Measurements from ENCODE around the gene INTS1. TPM values are rescaled to one million over a fixed set of nuclear protein-coding genes. Genes with fewer than 3 reads are reported as not detected.
"Not testable (repeated sequence)": the region's sequence is repeated elsewhere in the genome, so short reads cannot be mapped to it uniquely, and the experiment has no call there.

Gene INTS1
- polyA plus RNA-seq, 1 donor from 2014 or later: 21.1 TPM

DNA sequence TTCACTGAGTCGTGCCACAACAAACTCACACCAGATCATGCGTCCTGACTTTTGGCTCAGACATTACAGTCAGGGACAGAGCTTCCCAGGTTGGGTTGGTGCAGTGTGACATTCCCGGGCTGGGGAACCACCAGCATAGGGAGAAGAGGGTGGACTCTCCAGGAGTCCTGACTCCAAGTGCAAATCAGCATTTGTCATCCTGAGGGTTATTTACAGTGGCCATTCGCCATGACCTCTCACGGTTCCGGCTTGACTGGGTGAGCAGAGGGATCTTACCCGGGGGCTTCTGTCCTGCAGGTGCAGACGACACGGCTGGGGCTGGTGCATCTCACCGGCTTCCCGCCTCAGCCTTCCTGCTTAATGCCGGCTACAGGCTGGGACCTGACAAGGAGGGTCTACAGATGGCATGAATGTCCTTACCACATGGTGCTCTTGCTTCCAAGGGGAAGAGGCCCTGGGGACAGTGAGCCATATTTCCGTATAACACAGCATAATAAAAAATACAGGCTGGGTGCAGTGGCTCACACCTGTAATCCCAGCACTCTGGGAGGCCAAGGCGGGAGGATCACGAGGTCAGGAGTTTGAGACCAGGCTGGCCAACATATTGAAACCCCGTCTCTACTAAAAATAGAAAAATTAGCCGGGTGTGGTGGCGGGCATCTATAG is 12.5 kb upstream of the INTS1 start:
- TF ChIP-seq TAF1 (IDR thresholded peaks at IDR 0.05; ENCODE audit: low read depth) (no peak), POLR2AphosphoS5 (IDR thresholded peaks at IDR 0.05) (no peak), MXI1 (conservative IDR thresholded peaks at IDR 0.05; ENCODE audit: poor library complexity, severe bottlenecking) (no peak), SMC3 (conservative IDR thresholded peaks at IDR 0.05; ENCODE audit: poor library complexity) (no peak), EZH2 (IDR thresholded peaks at IDR 0.05; ENCODE audit: borderline replicate concordance, insufficient read depth, low read length, poor library complexity, severe bottlenecking) (no peak)
- TF ChIP-seq, protein P1, sequence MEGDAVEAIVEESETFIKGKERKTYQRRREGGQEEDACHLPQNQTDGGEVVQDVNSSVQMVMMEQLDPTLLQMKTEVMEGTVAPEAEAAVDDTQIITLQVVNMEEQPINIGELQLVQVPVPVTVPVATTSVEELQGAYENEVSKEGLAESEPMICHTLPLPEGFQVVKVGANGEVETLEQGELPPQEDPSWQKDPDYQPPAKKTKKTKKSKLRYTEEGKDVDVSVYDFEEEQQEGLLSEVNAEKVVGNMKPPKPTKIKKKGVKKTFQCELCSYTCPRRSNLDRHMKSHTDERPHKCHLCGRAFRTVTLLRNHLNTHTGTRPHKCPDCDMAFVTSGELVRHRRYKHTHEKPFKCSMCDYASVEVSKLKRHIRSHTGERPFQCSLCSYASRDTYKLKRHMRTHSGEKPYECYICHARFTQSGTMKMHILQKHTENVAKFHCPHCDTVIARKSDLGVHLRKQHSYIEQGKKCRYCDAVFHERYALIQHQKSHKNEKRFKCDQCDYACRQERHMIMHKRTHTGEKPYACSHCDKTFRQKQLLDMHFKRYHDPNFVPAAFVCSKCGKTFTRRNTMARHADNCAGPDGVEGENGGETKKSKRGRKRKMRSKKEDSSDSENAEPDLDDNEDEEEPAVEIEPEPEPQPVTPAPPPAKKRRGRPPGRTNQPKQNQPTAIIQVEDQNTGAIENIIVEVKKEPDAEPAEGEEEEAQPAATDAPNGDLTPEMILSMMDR (IDR thresholded peaks at IDR 0.05; ENCODE audit: poor library complexity, severe bottlenecking): no peak
- Histone ChIP-seq H3K36me3 (ENCODE audit: insufficient read depth, low read length) (no peaks in the 10 kb centered on the region), H3K27me3 (ENCODE audit: insufficient read depth, low read depth, low read length) (no peaks in the 10 kb centered on the region), H3K9me3 (ENCODE audit: low read length) (no peaks in the 10 kb centered on the region), H3K27ac (ENCODE audit: low read length) (no peak overlapping the region), H3K79me2 (replicated peaks; ENCODE audit: insufficient read depth, low read length) (no peaks in the 10 kb centered on the region), H3K9me2 (ENCODE audit: insufficient read depth, low read length) (no peaks in the 10 kb centered on the region), H4K20me1 (ENCODE audit: insufficient read depth) (no peaks in the 10 kb centered on the region), H3K4me3 (ENCODE audit: low read length) (no peak overlapping the region), H3K9ac (ENCODE audit: low read length) (no peak overlapping the region), H3F3A (ENCODE audit: insufficient read depth, low read length, poor library complexity, severe bottlenecking) (no peaks in the 10 kb centered on the region), H3K4me2 (ENCODE audit: low read length) (no peak overlapping the region), H2AFZ (ENCODE audit: low read depth, low read length) (no peak overlapping the region)

DNA sequence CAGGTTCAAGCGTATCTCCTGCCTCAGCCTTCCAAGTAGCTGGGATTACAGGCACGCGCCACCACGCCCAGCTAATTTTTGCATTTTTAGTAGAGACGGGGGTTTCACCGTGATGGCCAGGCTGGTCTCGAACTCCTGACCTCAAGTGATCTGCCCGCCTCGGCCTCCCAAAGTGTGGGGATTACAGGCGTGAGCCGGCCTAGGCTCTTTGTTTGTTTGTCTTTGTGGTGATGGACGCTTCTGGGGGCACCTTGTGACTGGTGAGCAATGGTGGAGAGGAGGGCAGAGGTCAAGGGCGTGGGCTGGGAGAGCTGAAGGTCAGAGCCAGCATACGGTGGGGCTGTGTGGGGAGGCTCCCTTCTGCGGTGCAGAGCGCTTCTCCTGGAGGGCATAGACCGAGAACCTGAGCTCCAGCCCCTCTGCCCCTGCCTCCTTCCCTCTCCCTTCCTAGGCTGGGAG is 11.3 kb upstream of the INTS1 start:
- not testable (repeated sequence) for H3K4me2 ChIP-seq (ENCODE audit: low read length); H4K20me1 ChIP-seq (ENCODE audit: insufficient read depth); H3K79me2 ChIP-seq (replicated peaks; ENCODE audit: insufficient read depth, low read length); H3K27ac ChIP-seq (ENCODE audit: low read length); H3K9ac ChIP-seq (ENCODE audit: low read length); H3K36me3 ChIP-seq (ENCODE audit: insufficient read depth, low read length); H3K27me3 ChIP-seq (ENCODE audit: insufficient read depth, low read depth, low read length); H2AFZ ChIP-seq (ENCODE audit: low read depth, low read length); H3K4me3 ChIP-seq (ENCODE audit: low read length); H3K9me3 ChIP-seq (ENCODE audit: low read length); H3K9me2 ChIP-seq (ENCODE audit: insufficient read depth, low read length); H3F3A ChIP-seq (ENCODE audit: insufficient read depth, low read length, poor library complexity, severe bottlenecking)

DNA sequence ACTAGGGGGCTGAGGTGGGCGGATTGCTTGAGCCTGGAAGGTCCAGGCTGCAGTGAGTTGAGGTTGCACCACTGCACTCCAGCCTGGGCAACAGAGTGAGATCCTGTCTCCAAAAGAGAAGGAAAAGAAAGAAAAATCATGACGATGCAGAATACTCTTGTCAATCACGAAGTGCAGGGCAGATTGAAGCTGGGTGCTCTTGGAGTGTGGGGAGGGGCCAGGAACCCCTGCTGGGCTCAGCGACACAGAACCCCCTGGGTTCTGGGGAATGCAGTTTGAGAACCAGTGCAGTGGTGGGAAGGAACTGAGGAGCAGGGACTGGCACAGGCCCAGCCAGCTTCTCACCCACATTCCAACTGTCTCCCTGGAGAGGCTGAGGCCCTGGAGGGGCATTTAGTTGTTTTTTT is 10.8 kb upstream of the INTS1 start:
- H3K4me3 ChIP-seq (ENCODE audit: low read length): no peak overlapping the region
- H2AFZ ChIP-seq (ENCODE audit: low read depth, low read length): no peak overlapping the region
- no peaks in the 10 kb centered on the region for H3K27me3 ChIP-seq (ENCODE audit: insufficient read depth, low read depth, low read length)
- no peaks in the 10 kb centered on the region for H3F3A ChIP-seq (ENCODE audit: insufficient read depth, low read length, poor library complexity, severe bottlenecking)
- no peaks in the 10 kb centered on the region for H3K9me2 ChIP-seq (ENCODE audit: insufficient read depth, low read length)
- no peak overlapping the region for H3K27ac ChIP-seq (ENCODE audit: low read length)
- no peaks in the 10 kb centered on the region for H4K20me1 ChIP-seq (ENCODE audit: insufficient read depth)
- H3K9me3 ChIP-seq (ENCODE audit: low read length): no peaks in the 10 kb centered on the region
- no peaks in the 10 kb centered on the region for H3K36me3 ChIP-seq (ENCODE audit: insufficient read depth, low read length)
- no peak overlapping the region for H3K9ac ChIP-seq (ENCODE audit: low read length)
- no peak for TF ChIP-seq RAD21 (conservative IDR thresholded peaks at IDR 0.05)
- TF ChIP-seq EP300 (conservative IDR thresholded peaks at IDR 0.05; ENCODE audit: poor library complexity, severe bottlenecking): no peak
- no peak for TF ChIP-seq TAF1 (IDR thresholded peaks at IDR 0.05; ENCODE audit: low read depth)
- TF ChIP-seq SMC3 (conservative IDR thresholded peaks at IDR 0.05; ENCODE audit: poor library complexity): no peak
- no peak for TF ChIP-seq EZH2 (IDR thresholded peaks at IDR 0.05; ENCODE audit: borderline replicate concordance, insufficient read depth, low read length, poor library complexity, severe bottlenecking)
- TF ChIP-seq, protein P2, sequence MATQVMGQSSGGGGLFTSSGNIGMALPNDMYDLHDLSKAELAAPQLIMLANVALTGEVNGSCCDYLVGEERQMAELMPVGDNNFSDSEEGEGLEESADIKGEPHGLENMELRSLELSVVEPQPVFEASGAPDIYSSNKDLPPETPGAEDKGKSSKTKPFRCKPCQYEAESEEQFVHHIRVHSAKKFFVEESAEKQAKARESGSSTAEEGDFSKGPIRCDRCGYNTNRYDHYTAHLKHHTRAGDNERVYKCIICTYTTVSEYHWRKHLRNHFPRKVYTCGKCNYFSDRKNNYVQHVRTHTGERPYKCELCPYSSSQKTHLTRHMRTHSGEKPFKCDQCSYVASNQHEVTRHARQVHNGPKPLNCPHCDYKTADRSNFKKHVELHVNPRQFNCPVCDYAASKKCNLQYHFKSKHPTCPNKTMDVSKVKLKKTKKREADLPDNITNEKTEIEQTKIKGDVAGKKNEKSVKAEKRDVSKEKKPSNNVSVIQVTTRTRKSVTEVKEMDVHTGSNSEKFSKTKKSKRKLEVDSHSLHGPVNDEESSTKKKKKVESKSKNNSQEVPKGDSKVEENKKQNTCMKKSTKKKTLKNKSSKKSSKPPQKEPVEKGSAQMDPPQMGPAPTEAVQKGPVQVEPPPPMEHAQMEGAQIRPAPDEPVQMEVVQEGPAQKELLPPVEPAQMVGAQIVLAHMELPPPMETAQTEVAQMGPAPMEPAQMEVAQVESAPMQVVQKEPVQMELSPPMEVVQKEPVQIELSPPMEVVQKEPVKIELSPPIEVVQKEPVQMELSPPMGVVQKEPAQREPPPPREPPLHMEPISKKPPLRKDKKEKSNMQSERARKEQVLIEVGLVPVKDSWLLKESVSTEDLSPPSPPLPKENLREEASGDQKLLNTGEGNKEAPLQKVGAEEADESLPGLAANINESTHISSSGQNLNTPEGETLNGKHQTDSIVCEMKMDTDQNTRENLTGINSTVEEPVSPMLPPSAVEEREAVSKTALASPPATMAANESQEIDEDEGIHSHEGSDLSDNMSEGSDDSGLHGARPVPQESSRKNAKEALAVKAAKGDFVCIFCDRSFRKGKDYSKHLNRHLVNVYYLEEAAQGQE (IDR thresholded peaks at IDR 0.05; ENCODE audit: borderline replicate concordance): no peak
- H3K4me2 ChIP-seq (ENCODE audit: low read length): no peak overlapping the region
- no peaks in the 10 kb centered on the region for H3K79me2 ChIP-seq (replicated peaks; ENCODE audit: insufficient read depth, low read length)
